B cell (primary cell): ENCODE results near the gene SPEM3. TPM values are rescaled to one million over a fixed set of nuclear protein-coding genes. Genes with fewer than 3 reads are reported as not detected.

Source experiments
- ATAC-seq: fragments of 200-7000 bp; cut with Tn5 transposase; one replicate; pipeline ENCODE4 v1.10.0; 2021; ENCODE audit warnings: low read depth, mild to moderate bottlenecking, moderate number of reproducible peaks, moderate library complexity
- CTCF ChIA-PET: fragments of 350-600 bp; sonication (Branson Sonifier 250); formaldehyde crosslinking; loops from one replicate; lab custom pipeline; 2021; ENCODE audit warnings: antibody characterized with exemption, inconsistent platforms; lab: Charles Lee
- POLR2A ChIA-PET: fragments of 350-600 bp; sonication (Branson Sonifier 250); formaldehyde crosslinking; loops from one replicate; lab custom pipeline; 2021; ENCODE audit warnings: antibody characterized with exemption; lab: Charles Lee
- DNase-seq: peaks from one replicate; pipeline ENCODE4 v3.0.0; 2013
- H2AFZ ChIP-seq: 2 replicates; pipeline ENCODE4 v1.6.1; 2012; ENCODE audit warnings: mild to moderate bottlenecking, low read depth, low read length; ENCODE audit not compliant: insufficient read depth, poor library complexity, severe bottlenecking
- H3K27ac ChIP-seq, 2 donors: 1 replicate in 1 of 2; 2 replicates in 1 of 2; pipeline ENCODE4 v1.5.1; 2012 to 2013; ENCODE audit warnings: low read length in 2 of 2, mild to moderate bottlenecking in 2 of 2, moderate library complexity in 1 of 2
- H3K27me3 ChIP-seq, 4 experiments: fragments of 200-600 bp in 1 of 4; sonication (generic) in 1 of 4; replicated peaks in 1 of 4; 1 replicate in 2 of 4; 2 replicates in 2 of 4; pipeline versions ENCODE4 v1.6.1 to v1.7.0; 2013 to 2016; ENCODE audit warnings: low read length in 3 of 4, mild to moderate bottlenecking in 2 of 4, mixed read lengths in 1 of 4, moderate library complexity in 1 of 4; ENCODE audit not compliant: insufficient read depth in 4 of 4, control insufficient read depth in 3 of 4; ENCODE audit errors: control extremely low read depth in 1 of 4
- H3K36me3 ChIP-seq, 2 experiments: replicated peaks in 1 of 2; 1 replicate in 1 of 2; 2 replicates in 1 of 2; pipeline versions ENCODE4 v1.6.1 to v1.7.1; 2013; ENCODE audit warnings: low read length in 1 of 2; ENCODE audit not compliant: insufficient read depth in 2 of 2, control insufficient read depth in 1 of 2; ENCODE audit errors: control extremely low read depth in 1 of 2, extremely low read depth in 1 of 2
- H3K4me1 ChIP-seq, 2 donors: fragments of 200-600 bp in 1 of 2; sonication (generic) in 1 of 2; 1 replicate in 1 of 2; 2 replicates in 1 of 2; pipeline versions ENCODE4 v1.5.1 to v1.6.1; 2013 to 2017; ENCODE audit warnings: low read length in 2 of 2; ENCODE audit not compliant: control insufficient read depth in 2 of 2, insufficient read depth in 2 of 2
- H3K4me2 ChIP-seq: replicated peaks from 2 replicates; pipeline ENCODE3; 2012; ENCODE audit warnings: mild to moderate bottlenecking, low read depth, low read length; ENCODE audit not compliant: poor library complexity, severe bottlenecking
- H3K4me3 ChIP-seq, 5 experiments: fragments of 200-600 bp in 1 of 5; sonication (generic) in 1 of 5; 1 replicate in 3 of 5; 2 replicates in 2 of 5; pipeline versions ENCODE4 v1.5.1 to v1.7.0; 2011 to 2016; ENCODE audit warnings: low read length in 4 of 5, mild to moderate bottlenecking in 4 of 5, low read depth in 2 of 5, control low read depth in 1 of 5, moderate library complexity in 1 of 5; ENCODE audit not compliant: insufficient read depth in 1 of 5; ENCODE audit errors: control extremely low read depth in 1 of 5, extremely low read depth in 1 of 5
- H3K79me2 ChIP-seq: fragments of 200-600 bp; sonication (generic); one replicate; pipeline ENCODE4 v1.6.0; 2016; ENCODE audit warnings: low read length; ENCODE audit not compliant: control insufficient read depth, insufficient read depth
- H3K9ac ChIP-seq: fragments of 200-600 bp; sonication (generic); 2 replicates; pipeline ENCODE4 v1.6.1; 2017; ENCODE audit warnings: mild to moderate bottlenecking, low read length, moderate library complexity
- H3K9me3 ChIP-seq, 3 donors: one replicate each; pipeline versions ENCODE4 v1.6.1 to v1.7.1; 2013; ENCODE audit warnings: low read length in 2 of 3; ENCODE audit not compliant: control insufficient read depth in 2 of 3, insufficient read depth in 1 of 3; ENCODE audit errors: control extremely low read depth in 1 of 3
- H4K20me1 ChIP-seq: 2 replicates; pipeline ENCODE4 v1.6.0; 2012; ENCODE audit warnings: mild to moderate bottlenecking, low read length; ENCODE audit not compliant: insufficient read depth, control insufficient read depth, poor library complexity, severe bottlenecking
- H3K27ac Mint-ChIP-seq: one replicate; pipeline ENCODE4 v1.8.0; 2021; ENCODE audit warnings: mixed read lengths
- H3K27me3 Mint-ChIP-seq: one replicate; pipeline ENCODE4 v1.8.0; 2021; ENCODE audit warnings: mixed read lengths
- H3K4me1 Mint-ChIP-seq: one replicate; pipeline ENCODE4 v1.8.0; 2021; ENCODE audit warnings: mixed read lengths
- H3K4me3 Mint-ChIP-seq: one replicate; pipeline ENCODE4 v1.8.0; 2021; ENCODE audit warnings: mixed read lengths
- H3K9me3 Mint-ChIP-seq: one replicate; pipeline ENCODE4 v1.8.0; 2022; ENCODE audit warnings: mixed read lengths; ENCODE audit not compliant: insufficient read depth
- CTCF ChIP-seq: fragments of 200-600 bp; IDR thresholded peaks from one replicate; pipeline ENCODE4 v1.8.0; 2022; ENCODE audit warnings: antibody characterized with exemption, mild to moderate bottlenecking
- EZH2 ChIP-seq: IDR thresholded peaks from 2 replicates; pipeline ENCODE4 v1.6.1; 2012; ENCODE audit warnings: borderline replicate concordance, low read depth, mild to moderate bottlenecking, moderate library complexity, low read length; ENCODE audit not compliant: insufficient read depth, poor library complexity, severe bottlenecking
- WGBS: methylation state at CpG from one replicate; pipeline ENCODE4 v1.1.5; 2013; ENCODE audit warnings: missing lambda C conversion rate; ENCODE audit not compliant: insufficient coverage; 5-methylcytosine and 5-hydroxymethylcytosine counted together
- intact Hi-C: fragments of 100-400 bp; cut with micrococcal nuclease; formaldehyde crosslinking; loops from one replicate; pipeline ENCODE4 v1.10.0; 2022
- polyA plus RNA-seq: library from polyadenylated mRNA; depleted of rRNA; stranded (reverse); fragments of >200 nt; gene quantifications from 2 replicates; pipeline ENCODE4 v1.2.3, GENCODE V29; 2012
- total RNA-seq, 2 donors: library from RNA; stranded (reverse); fragments of 120-200 nt in 1 of 2; gene quantifications; 1 replicate in 1 of 2; 2 replicates in 1 of 2; pipeline versions ENCODE4 v1.2.3 to v1.2.4, GENCODE V29; 2013 to 2022

The SPEM3 gene
- total and polyA plus RNA-seq, 2 donors (not counting 1 experiment from before 2014, with no cell fraction given) = not detected

GRCh38 chr17:7410634-7411426 lies 17.8 kb upstream of the SPEM3 start:
- DNase-seq = no peak
- H3K9me3 Mint-ChIP-seq = no peaks in the 10 kb centered on the region

More at GRCh38 chr17:7410634-7411426, 17.8 kb upstream of the SPEM3 start:
- no peak overlapping the region for H3K4me3 ChIP-seq
- TF ChIP-seq CTCF (no peak), EZH2 (no peak)
- H3K36me3 ChIP-seq = no peaks in the 10 kb centered on the region
- no peak overlapping the region for H3K4me3 Mint-ChIP-seq
- no peak overlapping the region for H3K4me2 ChIP-seq
- no peak overlapping the region for H3K27ac Mint-ChIP-seq
- no peak overlapping the region for H3K27ac ChIP-seq
- H3K9ac ChIP-seq = no peak overlapping the region
- intact Hi-C loops = no loop called here
- peaks cover 28% of the 10 kb centered on the region for H3K27me3 Mint-ChIP-seq
- WGBS = 93% methylated on average over 22 of the region's 25 CpGs
- peaks cover 0 to 5% of the 10 kb centered on the region in 2 donors for H3K4me1 ChIP-seq
- H2AFZ ChIP-seq = no peak overlapping the region
- no peaks in the 10 kb centered on the region for H4K20me1 ChIP-seq
- ATAC-seq = no peak
- H3K27me3 ChIP-seq = peaks cover 0 to 22% (median under 1%) of the 10 kb centered on the region in 4 experiments
- H3K9me3 ChIP-seq = peaks cover 0 to under 1% (median 0%) of the 10 kb centered on the region in 3 donors
- no peaks in the 10 kb centered on the region for H3K79me2 ChIP-seq
- H3K4me1 Mint-ChIP-seq = peaks cover 4% of the 10 kb centered on the region
- CTCF ChIA-PET = no interaction called here
- POLR2A ChIA-PET = interaction anchor here (0.6 to 1.1 kb wide), 2 partner anchors 145 to 275 kb away, joined by 4 to 5 read pairs; no protein-coding TSS in a partner anchor
